MG63 (cell line): ENCODE data around the gene ISY1. TPM values are rescaled to one million over a fixed set of nuclear protein-coding genes. Genes with fewer than 3 reads are reported as not detected.
A peak's percentile ranks its signal among the peaks of the same experiment; 100 is the strongest.
"Not testable (repeated sequence)": the region's sequence is repeated elsewhere in the genome, so short reads cannot be mapped to it uniquely, and the experiment has no call there.

Source experiments
- DNase-seq: peaks from one replicate; pipeline ENCODE4 v3.0.0-alpha.2; 2020
- H3K27me3 ChIP-seq: fragments of 250-450 bp; sonication (Bioruptor Pico); 2 replicates; pipeline ENCODE4 v1.5.1; 2020; ENCODE audit warnings: mild to moderate bottlenecking, moderate library complexity
- H3K36me3 ChIP-seq: fragments of 250-450 bp; sonication (Bioruptor Pico); 2 replicates; pipeline ENCODE4 v1.5.1; 2020; ENCODE audit warnings: mild to moderate bottlenecking, moderate library complexity
- H3K4me3 ChIP-seq: fragments of 250-450 bp; sonication (Bioruptor Pico); 2 replicates; pipeline ENCODE4 v1.5.1; 2020; ENCODE audit warnings: mild to moderate bottlenecking, moderate library complexity
- H3K9me3 ChIP-seq: fragments of 250-450 bp; sonication (Bioruptor Pico); 2 replicates; pipeline ENCODE4 v1.5.1; 2020; ENCODE audit warnings: mild to moderate bottlenecking, moderate library complexity
- total RNA-seq: library from RNA; depleted of rRNA; stranded (reverse); fragments of >200 nt; shearing (Covaris generic); gene quantifications from 2 replicates; pipeline ENCODE4 v1.2.3, GENCODE V29; 2014; ENCODE audit warnings: low replicate concordance

ISY1 gene
- total RNA-seq, 1 experiment from 2014 or later = 64.0 TPM

DNA sequence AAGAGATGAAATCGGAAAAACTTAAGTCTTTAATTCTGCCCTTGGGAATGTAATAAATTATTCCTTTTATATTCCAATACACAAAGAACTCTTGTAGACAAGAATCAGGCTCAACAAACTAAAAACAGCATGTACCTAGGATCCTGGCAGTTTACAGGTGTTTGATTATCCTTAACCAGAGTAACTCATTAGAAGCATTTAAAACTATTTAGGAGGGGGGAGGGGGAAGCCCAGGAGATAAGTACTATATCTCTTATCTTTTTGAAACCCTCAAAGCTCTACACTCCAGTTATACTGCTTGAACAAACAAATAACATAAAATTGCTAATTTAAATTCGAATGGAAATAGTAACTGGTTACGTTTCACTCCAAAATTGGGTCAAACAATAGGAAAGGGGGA, 21.0 kb upstream of the ISY1 start:
- DNase-seq = no peak
- no peaks in the 10 kb centered on the region for H3K9me3 ChIP-seq
- H3K4me3 ChIP-seq = peak overlapping the region; percentile 93
- no peaks in the 10 kb centered on the region for H3K27me3 ChIP-seq
- H3K36me3 ChIP-seq = peaks cover 61% of the 10 kb centered on the region

DNA sequence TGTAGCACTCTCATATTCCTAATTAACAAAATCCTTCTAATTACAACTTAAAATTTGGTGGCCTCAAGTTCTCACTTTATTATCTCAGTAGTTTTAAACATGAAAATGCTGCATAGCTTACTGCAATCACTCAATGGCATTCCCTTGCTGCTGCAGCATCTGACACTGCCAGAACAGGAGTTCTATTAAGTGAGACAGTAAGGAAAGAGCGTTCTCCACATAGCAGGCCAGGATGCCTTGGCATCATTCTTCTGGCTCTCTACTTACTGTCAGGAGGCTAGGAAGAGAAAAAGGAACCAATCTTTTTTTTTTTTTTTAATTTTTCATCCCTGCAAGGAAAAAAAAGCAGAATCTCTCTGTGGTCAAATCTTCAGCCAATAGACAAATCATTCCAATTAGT, 19.6 kb upstream of the ISY1 start:
- H3K27me3 ChIP-seq = no peaks in the 10 kb centered on the region
- peak; percentile 32 for DNase-seq
- peaks cover 75% of the 10 kb centered on the region for H3K36me3 ChIP-seq

DNA sequence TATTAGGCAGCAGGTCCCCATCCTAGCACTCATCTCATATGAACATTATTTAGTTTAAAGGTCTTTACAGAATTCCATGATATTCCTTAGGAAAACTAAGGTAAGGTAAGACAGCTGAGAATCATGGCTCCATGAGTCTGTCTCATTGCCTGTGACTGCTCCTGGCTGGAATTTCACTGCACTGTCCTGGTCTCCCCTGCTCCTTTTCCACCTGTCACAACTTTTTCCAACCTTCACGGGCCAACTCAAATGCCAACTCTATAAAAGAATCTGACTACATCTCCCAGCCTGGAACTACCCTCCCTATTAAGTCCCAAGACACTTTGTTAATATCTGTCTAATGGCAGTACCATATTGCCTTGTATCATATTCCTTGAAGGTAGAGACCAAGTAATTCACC, 15.2 kb upstream of the ISY1 start:
- H3K9me3 ChIP-seq = no peaks in the 10 kb centered on the region
- peaks cover 84% of the 10 kb centered on the region for H3K36me3 ChIP-seq
- H3K27me3 ChIP-seq = no peaks in the 10 kb centered on the region
- no peak overlapping the region for H3K4me3 ChIP-seq
- DNase-seq = no peak

More for the DNA sequence above, 19.6 kb upstream of the ISY1 start:
- Histone ChIP-seq H3K9me3 (no peaks in the 10 kb centered on the region), H3K4me3 (peak overlapping the region; percentile 93)

DNA sequence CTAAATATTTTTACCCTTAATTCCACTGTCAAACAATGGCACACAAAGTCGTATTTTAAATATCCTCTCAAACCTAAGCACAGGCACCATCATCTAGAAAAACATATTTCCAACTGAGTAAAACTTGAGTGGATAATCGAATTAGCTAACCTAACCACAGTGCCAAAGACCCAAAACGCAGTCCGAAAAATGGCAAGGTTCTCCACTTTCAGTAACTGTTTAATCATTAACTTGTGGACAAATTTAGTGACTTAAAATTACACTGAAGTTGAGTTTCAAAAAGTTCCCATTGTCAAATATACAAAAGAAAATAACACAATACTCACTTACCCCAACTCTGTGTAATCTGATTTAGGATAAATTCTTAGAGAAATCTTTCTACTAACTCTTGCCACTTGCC, 12.9 kb upstream of the ISY1 start:
- Histone ChIP-seq H3K4me3 (no peak overlapping the region), H3K9me3 (no peaks in the 10 kb centered on the region), H3K36me3 (peaks cover 85% of the 10 kb centered on the region), H3K27me3 (no peaks in the 10 kb centered on the region)
- no peak for DNase-seq

DNA sequence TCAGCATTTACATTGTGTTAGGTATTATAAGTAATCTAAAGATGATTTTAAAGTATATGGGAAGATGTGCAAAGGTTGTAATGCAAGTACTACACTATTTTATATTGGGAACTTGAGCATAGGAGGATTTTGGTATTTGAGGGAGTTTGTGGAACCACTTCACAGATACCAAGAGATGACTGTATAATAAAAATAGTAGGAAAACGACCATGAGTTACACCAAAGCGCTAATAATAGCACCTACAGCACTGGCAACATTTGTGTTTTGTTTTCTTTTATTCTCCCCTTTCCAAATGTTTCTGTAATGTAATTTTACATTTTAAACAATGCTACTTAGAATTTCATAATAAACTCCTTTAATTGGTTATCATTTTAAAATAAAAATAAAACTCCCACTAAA, 12.3 kb upstream of the ISY1 start:
- no peak for DNase-seq
- peaks cover 80% of the 10 kb centered on the region for H3K36me3 ChIP-seq
- H3K9me3 ChIP-seq = no peaks in the 10 kb centered on the region
- H3K27me3 ChIP-seq = no peaks in the 10 kb centered on the region
- H3K4me3 ChIP-seq = no peak overlapping the region

DNA sequence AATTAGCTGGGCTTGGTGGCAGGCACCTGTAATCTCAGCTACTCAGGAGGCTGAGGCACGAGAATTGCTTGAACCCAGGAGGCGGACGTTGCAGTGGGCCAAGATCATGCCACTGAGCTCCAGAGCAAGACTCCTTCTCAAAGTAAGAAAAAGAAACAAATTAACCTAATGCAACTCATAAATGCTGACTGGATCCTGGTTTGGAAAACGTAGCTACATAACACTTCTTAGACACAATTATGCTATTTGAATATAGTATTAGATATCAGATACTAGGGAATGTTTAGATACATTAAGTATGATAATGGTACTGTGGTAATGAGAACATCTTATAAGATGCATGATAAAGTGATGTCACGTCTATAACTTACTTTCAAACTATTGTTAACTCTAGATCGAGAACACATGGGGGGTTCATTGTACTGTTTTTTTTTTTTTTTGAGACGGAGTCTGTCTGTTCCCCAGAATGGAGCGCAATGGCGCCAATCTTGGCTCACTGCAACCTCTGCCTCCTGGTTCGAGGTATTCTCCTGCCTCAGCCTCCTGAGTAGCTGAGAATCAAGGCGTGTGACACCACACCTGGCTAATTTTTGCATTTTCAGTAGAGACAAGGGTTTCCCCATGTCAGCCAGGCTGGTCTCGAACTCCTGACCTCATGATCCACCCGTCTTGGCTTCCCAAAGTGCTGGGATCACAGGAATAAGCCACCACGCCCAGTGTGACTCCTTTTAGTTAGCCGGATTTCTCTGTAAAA, 5.9 kb upstream of the ISY1 start:
- no peaks in the 10 kb centered on the region for H3K9me3 ChIP-seq
- no peak for DNase-seq
- peaks cover 69% of the 10 kb centered on the region for H3K36me3 ChIP-seq
- H3K27me3 ChIP-seq = no peaks in the 10 kb centered on the region
- no peak overlapping the region for H3K4me3 ChIP-seq

DNA sequence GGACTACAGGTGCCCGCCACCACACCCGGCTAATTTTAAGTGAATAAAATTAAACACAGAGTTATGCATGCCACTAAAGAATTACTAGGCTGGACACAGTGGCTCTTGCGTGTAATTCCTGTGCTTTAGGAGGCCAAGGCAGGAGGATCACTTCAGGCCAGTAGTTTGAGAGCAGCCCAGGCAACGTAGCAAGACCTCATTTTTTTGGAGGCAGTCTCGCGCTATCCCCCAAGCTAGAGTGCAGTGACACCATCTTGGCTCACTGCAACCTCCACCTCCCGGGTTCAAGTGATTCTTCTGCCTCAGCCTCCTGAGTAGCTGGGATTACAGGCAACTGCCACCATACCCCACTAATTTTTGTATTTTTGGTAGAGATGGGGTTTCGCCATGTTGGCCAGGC, 4.7 kb upstream of the ISY1 start:
- not testable (repeated sequence) for H3K27me3 ChIP-seq, DNase-seq, H3K9me3 ChIP-seq, H3K4me3 ChIP-seq
- peaks cover 58% of the 10 kb centered on the region for H3K36me3 ChIP-seq

DNA sequence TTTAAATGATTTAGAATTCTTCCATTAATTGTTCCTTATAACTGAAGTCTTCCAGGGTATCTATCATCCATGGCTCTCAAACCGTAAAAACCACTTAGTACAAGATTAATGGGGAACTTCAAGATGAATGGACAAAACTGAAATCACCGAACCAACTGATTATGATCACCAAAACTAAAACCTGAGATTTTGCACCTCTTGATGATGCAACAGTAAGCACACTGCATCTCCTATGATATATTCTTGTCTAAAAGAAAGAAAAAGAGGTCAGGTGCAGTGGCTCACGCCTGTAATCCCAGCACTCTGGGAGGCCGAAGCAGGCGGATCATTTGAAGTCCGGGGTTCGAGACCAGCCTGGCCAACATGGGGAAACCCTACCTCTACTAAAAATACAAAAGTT, 3.6 kb upstream of the ISY1 start:
- Histone ChIP-seq H3K4me3 (no peak overlapping the region), H3K27me3 (no peaks in the 10 kb centered on the region), H3K36me3 (peaks cover 47% of the 10 kb centered on the region), H3K9me3 (no peaks in the 10 kb centered on the region)
- DNase-seq = no peak

DNA sequence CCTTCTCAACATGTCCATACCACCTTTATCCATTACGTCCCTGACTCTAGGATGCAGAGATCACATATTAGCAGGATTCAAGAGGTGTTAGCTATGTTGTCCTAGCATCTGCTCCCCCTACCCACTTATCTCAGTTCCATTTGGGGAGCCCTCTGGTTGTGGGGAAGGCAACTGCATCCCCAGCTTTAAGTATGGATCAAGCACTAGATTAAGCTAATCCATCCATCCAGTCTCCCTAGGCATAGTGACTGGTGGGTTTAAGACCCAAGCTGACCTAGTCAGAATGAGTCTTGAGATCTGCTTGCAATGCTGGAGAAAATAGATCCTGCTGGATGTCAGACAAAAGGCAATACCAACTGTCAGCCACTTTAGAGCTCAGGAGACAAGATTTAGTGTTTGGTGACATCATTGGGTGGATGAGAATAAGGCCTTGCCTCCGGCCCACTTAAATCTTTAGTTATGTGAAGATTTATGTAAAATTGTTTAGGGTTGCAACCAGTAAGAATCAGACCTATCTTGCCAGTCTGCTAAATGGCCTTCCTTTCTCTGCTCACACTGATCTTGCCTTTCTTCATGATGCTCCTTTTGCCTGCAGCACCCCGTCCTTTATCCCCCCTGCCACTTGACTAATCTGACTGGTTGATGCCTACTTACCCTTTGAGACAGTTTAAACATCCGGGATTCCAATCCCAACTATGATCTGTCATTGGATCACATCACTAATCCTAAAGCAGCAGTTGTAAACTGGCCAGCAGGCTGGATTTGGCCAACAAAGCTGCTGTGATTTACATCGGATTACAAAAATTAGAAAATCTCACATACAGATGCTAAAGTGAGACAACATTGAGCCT, 2.1 kb upstream of the ISY1 start:
- H3K36me3 ChIP-seq = peaks cover 46% of the 10 kb centered on the region
- H3K4me3 ChIP-seq = peak overlapping the region; percentile 72; the same call in 1 of the 2 replicates
- no peaks in the 10 kb centered on the region for H3K27me3 ChIP-seq
- H3K9me3 ChIP-seq = no peaks in the 10 kb centered on the region
- DNase-seq = no peak

DNA sequence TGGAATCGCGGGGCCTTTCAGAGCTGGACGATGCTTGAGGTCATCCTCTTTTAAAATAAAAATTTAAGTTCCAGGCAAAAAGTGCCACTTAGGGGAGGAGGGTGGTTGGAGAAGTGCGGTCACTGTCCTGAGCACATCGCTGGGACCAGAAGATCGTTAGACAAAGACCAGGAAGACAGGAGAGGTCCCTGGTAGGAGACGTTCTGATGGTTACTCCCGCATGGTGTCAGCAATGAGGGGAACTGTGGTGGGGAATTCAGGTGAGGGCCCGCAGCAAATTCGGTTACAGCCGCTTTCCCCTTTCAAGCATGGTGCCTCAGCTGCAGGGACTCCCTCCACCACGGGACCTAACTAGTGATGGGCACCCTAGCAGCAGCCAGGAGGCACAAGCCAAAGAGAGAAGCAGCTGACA, 1.0 kb upstream of the ISY1 start:
- DNase-seq = peak; percentile 39
- Histone ChIP-seq H3K36me3 (peaks cover 40% of the 10 kb centered on the region), H3K9me3 (no peaks in the 10 kb centered on the region), H3K4me3 (peak overlapping the region; percentile 72), H3K27me3 (no peaks in the 10 kb centered on the region)

DNA sequence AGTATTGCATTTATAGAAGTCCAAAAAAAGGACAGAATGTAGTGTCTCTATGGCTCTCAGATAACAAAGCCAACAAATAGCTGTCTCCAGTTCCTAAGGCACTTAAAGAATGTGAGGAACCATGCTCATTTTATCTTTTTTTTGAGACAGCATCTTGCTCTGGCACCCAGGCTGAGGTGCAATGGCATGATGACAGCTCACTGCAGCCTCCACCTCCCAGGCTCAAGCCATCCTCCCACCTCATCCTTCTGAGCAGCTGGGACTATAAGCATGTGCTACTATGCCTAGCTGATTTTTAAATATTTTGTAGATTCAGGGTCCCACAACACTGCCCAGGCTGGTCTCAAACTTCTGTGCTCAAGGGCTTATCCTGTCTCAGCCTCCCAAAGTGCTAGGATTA, 16.1 kb downstream of the ISY1 start:
- Histone ChIP-seq H3K9me3 (no peaks in the 10 kb centered on the region), H3K27me3 (no peaks in the 10 kb centered on the region), H3K36me3 (peaks cover 30% of the 10 kb centered on the region), H3K4me3 (no peak overlapping the region)
- DNase-seq = no peak

DNA sequence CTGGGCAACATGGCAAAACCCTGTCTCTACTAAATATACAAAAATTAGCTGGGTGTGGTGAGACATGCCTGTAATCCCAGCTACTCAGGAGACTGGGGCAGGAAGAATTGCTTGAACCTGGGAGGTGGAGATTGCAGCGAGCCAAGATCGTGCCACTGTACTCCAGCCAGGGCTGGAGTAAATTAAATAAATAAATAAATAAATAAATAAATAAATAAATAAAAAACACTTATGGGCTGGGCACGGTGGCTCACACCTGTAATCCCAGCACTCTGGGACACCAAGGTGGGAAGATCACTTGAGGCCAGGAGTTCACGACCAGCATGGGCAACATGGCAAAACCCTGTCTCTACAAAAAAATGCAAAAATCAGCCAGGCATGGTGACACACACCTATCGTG, 19.9 kb downstream of the ISY1 start:
- not testable (repeated sequence) for H3K9me3 ChIP-seq, H3K27me3 ChIP-seq, H3K4me3 ChIP-seq, DNase-seq
- H3K36me3 ChIP-seq = peaks cover 38% of the 10 kb centered on the region

DNA sequence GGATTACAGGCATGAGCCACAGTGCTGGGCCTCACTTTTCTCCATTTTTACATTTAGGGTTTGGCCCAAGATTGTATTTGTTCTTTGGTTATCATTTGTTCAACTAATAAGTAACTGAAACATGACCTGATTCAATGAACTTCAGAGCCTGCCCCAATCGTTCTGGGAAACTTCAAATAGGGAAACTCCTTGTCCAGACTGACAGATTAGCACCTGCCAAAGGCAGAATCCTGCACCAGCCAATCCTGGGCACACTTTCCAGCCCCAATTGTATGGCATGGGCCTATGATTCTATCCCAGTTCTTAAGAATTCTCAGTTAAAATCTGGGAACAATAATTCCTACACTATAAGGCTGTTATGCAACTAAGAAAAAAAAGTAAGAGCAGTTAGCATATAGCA, 21.0 kb downstream of the ISY1 start:
- peaks cover 36% of the 10 kb centered on the region for H3K36me3 ChIP-seq
- no peaks in the 10 kb centered on the region for H3K9me3 ChIP-seq
- H3K4me3 ChIP-seq = no peak overlapping the region
- DNase-seq = no peak
- H3K27me3 ChIP-seq = no peaks in the 10 kb centered on the region

DNA sequence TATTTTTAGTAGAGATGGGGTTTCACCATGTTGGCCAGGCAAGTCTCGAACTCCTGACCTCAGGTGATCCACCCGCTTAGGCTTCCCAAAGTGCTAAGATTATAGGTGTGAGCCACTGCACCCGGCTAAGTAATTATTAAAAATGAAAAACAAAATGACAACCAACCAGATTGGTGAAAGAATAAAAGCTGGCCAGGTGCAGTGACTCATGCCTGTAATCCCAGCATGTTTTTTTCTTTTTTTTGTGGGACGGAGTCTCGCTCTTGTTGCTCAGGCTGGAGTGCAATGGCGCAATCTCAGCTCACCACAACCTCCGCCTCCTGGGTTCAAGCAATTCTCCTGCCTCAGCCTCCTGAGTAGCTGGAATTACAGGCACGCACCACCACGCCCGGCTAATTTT, 24.6 kb downstream of the ISY1 start:
- not testable (repeated sequence) for H3K27me3 ChIP-seq, H3K9me3 ChIP-seq, H3K4me3 ChIP-seq, DNase-seq
- H3K36me3 ChIP-seq = peaks cover 47% of the 10 kb centered on the region

DNA sequence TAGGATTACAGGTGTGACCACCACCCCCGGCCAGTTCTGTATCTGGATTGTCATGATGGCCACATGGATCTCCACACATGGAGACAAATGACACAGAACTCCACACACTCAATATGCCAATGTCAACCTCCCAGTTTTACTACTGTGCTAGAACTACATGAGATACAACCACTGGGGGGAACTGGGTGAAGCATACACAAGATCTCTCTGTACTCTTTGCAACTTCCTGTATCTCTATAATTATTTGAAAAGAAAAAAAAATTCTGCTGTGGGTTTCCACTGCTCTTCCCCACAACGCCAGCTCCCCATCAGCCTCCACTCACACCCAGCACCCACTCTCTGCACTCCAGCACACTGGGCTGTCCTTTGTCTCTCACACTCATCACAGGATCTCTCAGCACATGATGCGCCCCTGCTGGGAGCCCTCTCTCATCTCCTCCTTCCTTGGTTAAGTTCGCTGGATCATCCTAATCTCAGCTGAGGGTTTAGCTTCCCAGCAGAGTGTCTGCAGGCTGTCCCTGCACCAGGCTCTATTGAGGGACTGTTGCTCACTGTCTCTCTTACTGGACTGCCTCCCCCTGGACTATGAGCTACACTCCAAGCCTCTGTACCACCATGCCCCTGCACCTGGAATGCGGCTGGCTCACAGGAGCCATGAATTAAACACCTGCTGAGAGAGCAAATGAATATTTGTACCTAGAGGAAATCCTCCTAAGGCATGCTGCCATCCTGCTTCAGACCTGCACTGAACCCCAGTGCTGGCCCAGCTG, 28.6 kb downstream of the ISY1 start:
- Histone ChIP-seq H3K36me3 (peaks cover 48% of the 10 kb centered on the region), H3K9me3 (no peaks in the 10 kb centered on the region), H3K4me3 (no peak overlapping the region), H3K27me3 (no peaks in the 10 kb centered on the region)
- DNase-seq = no peak

DNA sequence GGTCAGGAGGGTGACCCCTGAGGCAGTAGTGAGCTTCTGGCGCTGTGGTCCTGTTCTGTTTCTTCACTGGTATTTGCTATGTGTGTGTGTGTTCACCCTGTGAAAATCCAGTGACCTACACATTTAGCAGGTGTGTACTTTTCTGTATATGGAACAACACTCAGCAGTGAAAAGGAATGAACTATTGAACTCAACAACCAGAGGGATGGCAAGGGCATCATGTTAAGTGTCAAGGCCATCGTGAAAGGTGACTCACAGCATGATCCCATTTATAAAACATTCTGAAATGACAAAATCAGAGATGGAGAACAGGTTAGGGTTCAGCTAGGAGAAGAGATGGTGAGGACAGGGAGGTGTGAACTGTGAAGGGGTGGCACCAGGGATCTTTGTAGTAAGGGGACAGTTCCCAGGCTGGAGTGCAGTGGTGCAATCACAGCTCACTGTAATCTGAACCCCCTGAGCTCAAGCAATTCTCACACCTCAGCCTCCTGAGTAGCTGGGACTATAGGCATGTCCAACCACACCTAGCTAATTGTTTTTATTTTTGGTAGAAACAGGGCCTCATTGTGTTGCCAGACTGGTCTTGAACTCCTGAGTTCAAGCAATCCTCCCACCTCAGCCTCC, 29.3 kb downstream of the ISY1 start:
- Histone ChIP-seq H3K36me3 (peaks cover 48% of the 10 kb centered on the region), H3K27me3 (no peaks in the 10 kb centered on the region), H3K9me3 (no peaks in the 10 kb centered on the region), H3K4me3 (no peak overlapping the region)
- DNase-seq = no peak
